ENCODE measurements around the gene SLC22A7.

Gene SLC22A7

GRCh38 chr6:43267619-43268354, 30.3 kb upstream of the SLC22A7 start:
- DNase-seq, result peak; percentile 49

- DNase-seq, result peak; percentile 49
These were observed 29.7 kb upstream of the SLC22A7 start for GRCh38 chr6:43268355-43268700.

GRCh38 chr6:43268782-43269272, 29.2 kb upstream of the SLC22A7 start:
- no peak for DNase-seq

GRCh38 chr6:43269273-43270007, 28.6 kb upstream of the SLC22A7 start:
- no peak for DNase-seq

GRCh38 chr6:43271103-43271815, 26.8 kb upstream of the SLC22A7 start:
- no peak for DNase-seq

GRCh38 chr6:43271944-43272343, 26.1 kb upstream of the SLC22A7 start:
- DNase-seq, result no peak

GRCh38 chr6:43273707-43274106, 24.4 kb upstream of the SLC22A7 start:
- DNase-seq, result no peak

- no peak for DNase-seq
These were observed 23.7 kb upstream of the SLC22A7 start for GRCh38 chr6:43274127-43274915.

- no peak for DNase-seq
These were observed 23.0 kb upstream of the SLC22A7 start for GRCh38 chr6:43274916-43275597.

GRCh38 chr6:43275801-43276576, 22.1 kb upstream of the SLC22A7 start:
- no peak for DNase-seq

GRCh38 chr6:43276577-43277305, 21.3 kb upstream of the SLC22A7 start:
- no peak for DNase-seq

- DNase-seq, result no peak
These were observed 20.8 kb upstream of the SLC22A7 start for GRCh38 chr6:43277306-43277642.

GRCh38 chr6:43277643-43278523, 20.2 kb upstream of the SLC22A7 start:
- no peak for DNase-seq

- DNase-seq, result no peak
These were observed 19.5 kb upstream of the SLC22A7 start for GRCh38 chr6:43278524-43279078.

GRCh38 chr6:43280234-43280633, 17.8 kb upstream of the SLC22A7 start:
- no peak for DNase-seq

GRCh38 chr6:43282060-43282459, 16.0 kb upstream of the SLC22A7 start:
- no peak for DNase-seq

GRCh38 chr6:43282636-43283513, 15.2 kb upstream of the SLC22A7 start:
- DNase-seq, result no peak

- DNase-seq, result no peak
These were observed 14.6 kb upstream of the SLC22A7 start for GRCh38 chr6:43283514-43283901.

Data from SHP77 treated with DMSO at 0.1 percent for 48 hours (cell line).